Measurements from ENCODE around the gene KIF20A.
"Not testable (repeated sequence)": the region's sequence is repeated elsewhere in the genome, so short reads cannot be mapped to it uniquely, and the experiment has no call there.

GRCh38 chr5:138193859-138194258 is 14.9 kb downstream of the KIF20A start:
- TF ChIP-seq, protein P1, sequence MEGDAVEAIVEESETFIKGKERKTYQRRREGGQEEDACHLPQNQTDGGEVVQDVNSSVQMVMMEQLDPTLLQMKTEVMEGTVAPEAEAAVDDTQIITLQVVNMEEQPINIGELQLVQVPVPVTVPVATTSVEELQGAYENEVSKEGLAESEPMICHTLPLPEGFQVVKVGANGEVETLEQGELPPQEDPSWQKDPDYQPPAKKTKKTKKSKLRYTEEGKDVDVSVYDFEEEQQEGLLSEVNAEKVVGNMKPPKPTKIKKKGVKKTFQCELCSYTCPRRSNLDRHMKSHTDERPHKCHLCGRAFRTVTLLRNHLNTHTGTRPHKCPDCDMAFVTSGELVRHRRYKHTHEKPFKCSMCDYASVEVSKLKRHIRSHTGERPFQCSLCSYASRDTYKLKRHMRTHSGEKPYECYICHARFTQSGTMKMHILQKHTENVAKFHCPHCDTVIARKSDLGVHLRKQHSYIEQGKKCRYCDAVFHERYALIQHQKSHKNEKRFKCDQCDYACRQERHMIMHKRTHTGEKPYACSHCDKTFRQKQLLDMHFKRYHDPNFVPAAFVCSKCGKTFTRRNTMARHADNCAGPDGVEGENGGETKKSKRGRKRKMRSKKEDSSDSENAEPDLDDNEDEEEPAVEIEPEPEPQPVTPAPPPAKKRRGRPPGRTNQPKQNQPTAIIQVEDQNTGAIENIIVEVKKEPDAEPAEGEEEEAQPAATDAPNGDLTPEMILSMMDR (conservative IDR thresholded peaks at IDR 0.05) = not testable (repeated sequence)
- not testable (repeated sequence) for TF ChIP-seq ZFX (IDR thresholded peaks at IDR 0.05)
